ENCODE data around the gene ATXN1. TPM values are rescaled to one million over a fixed set of nuclear protein-coding genes. Genes with fewer than 3 reads are reported as not detected.

Gene ATXN1
- polyA plus RNA-seq, 1 donor from 2014 or later, result 28.2 TPM

DNA sequence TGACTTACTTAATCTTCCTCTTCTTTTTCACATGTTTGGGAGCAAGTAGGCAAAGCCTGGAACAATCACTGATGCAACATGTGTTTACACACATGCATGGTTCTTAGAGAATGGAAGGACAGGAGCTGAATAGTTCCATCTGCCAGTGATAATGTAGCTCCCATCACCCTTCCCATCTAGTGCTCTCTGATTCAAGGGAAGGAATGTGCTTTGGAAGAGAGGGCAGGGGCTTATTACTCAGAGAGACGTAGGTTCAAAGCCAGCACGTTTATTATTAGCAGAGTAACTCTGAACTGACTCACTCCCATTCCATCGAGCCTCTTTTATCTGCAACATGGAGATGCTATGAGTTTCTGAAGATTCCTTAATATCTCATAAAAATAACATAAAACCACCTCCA is 311.0 kb downstream of the ATXN1 start:
- no peaks in the 10 kb centered on the region for H3K36me3 ChIP-seq (ENCODE audit: insufficient read depth, low read length)
- TF ChIP-seq, protein P1, sequence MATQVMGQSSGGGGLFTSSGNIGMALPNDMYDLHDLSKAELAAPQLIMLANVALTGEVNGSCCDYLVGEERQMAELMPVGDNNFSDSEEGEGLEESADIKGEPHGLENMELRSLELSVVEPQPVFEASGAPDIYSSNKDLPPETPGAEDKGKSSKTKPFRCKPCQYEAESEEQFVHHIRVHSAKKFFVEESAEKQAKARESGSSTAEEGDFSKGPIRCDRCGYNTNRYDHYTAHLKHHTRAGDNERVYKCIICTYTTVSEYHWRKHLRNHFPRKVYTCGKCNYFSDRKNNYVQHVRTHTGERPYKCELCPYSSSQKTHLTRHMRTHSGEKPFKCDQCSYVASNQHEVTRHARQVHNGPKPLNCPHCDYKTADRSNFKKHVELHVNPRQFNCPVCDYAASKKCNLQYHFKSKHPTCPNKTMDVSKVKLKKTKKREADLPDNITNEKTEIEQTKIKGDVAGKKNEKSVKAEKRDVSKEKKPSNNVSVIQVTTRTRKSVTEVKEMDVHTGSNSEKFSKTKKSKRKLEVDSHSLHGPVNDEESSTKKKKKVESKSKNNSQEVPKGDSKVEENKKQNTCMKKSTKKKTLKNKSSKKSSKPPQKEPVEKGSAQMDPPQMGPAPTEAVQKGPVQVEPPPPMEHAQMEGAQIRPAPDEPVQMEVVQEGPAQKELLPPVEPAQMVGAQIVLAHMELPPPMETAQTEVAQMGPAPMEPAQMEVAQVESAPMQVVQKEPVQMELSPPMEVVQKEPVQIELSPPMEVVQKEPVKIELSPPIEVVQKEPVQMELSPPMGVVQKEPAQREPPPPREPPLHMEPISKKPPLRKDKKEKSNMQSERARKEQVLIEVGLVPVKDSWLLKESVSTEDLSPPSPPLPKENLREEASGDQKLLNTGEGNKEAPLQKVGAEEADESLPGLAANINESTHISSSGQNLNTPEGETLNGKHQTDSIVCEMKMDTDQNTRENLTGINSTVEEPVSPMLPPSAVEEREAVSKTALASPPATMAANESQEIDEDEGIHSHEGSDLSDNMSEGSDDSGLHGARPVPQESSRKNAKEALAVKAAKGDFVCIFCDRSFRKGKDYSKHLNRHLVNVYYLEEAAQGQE (IDR thresholded peaks at IDR 0.05; ENCODE audit: borderline replicate concordance), result no peak
- no peak for TF ChIP-seq RAD21 (conservative IDR thresholded peaks at IDR 0.05)
- TF ChIP-seq EZH2 (IDR thresholded peaks at IDR 0.05; ENCODE audit: borderline replicate concordance, insufficient read depth, low read length, poor library complexity, severe bottlenecking), result no peak
- no peak for TF ChIP-seq POLR2AphosphoS5 (IDR thresholded peaks at IDR 0.05)
- TF ChIP-seq TAF1 (IDR thresholded peaks at IDR 0.05; ENCODE audit: low read depth), result no peak
- TF ChIP-seq MXI1 (conservative IDR thresholded peaks at IDR 0.05; ENCODE audit: poor library complexity, severe bottlenecking), result no peak
- TF ChIP-seq SMC3 (conservative IDR thresholded peaks at IDR 0.05; ENCODE audit: poor library complexity), result no peak
- TF ChIP-seq, protein P2, sequence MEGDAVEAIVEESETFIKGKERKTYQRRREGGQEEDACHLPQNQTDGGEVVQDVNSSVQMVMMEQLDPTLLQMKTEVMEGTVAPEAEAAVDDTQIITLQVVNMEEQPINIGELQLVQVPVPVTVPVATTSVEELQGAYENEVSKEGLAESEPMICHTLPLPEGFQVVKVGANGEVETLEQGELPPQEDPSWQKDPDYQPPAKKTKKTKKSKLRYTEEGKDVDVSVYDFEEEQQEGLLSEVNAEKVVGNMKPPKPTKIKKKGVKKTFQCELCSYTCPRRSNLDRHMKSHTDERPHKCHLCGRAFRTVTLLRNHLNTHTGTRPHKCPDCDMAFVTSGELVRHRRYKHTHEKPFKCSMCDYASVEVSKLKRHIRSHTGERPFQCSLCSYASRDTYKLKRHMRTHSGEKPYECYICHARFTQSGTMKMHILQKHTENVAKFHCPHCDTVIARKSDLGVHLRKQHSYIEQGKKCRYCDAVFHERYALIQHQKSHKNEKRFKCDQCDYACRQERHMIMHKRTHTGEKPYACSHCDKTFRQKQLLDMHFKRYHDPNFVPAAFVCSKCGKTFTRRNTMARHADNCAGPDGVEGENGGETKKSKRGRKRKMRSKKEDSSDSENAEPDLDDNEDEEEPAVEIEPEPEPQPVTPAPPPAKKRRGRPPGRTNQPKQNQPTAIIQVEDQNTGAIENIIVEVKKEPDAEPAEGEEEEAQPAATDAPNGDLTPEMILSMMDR (IDR thresholded peaks at IDR 0.05; ENCODE audit: poor library complexity, severe bottlenecking), result no peak
- no peak for TF ChIP-seq EP300 (conservative IDR thresholded peaks at IDR 0.05; ENCODE audit: poor library complexity, severe bottlenecking)
- peaks cover 6% of the 10 kb centered on the region for H3F3A ChIP-seq (ENCODE audit: insufficient read depth, low read length, poor library complexity, severe bottlenecking)
- no peaks in the 10 kb centered on the region for H3K27me3 ChIP-seq (ENCODE audit: insufficient read depth, low read depth, low read length)
- no peak overlapping the region for H3K4me3 ChIP-seq (ENCODE audit: low read length)
- H3K9ac ChIP-seq (ENCODE audit: low read length), result no peak overlapping the region
- H3K27ac ChIP-seq (ENCODE audit: low read length), result no peak overlapping the region
- no peaks in the 10 kb centered on the region for H3K79me2 ChIP-seq (replicated peaks; ENCODE audit: insufficient read depth, low read length)
- H4K20me1 ChIP-seq (ENCODE audit: insufficient read depth), result no peaks in the 10 kb centered on the region
- H3K9me2 ChIP-seq (ENCODE audit: insufficient read depth, low read length), result no peaks in the 10 kb centered on the region
- no peak overlapping the region for H3K4me2 ChIP-seq (ENCODE audit: low read length)
- no peaks in the 10 kb centered on the region for H3K9me3 ChIP-seq (ENCODE audit: low read length)
- H2AFZ ChIP-seq (ENCODE audit: low read depth, low read length), result no peak overlapping the region

DNA sequence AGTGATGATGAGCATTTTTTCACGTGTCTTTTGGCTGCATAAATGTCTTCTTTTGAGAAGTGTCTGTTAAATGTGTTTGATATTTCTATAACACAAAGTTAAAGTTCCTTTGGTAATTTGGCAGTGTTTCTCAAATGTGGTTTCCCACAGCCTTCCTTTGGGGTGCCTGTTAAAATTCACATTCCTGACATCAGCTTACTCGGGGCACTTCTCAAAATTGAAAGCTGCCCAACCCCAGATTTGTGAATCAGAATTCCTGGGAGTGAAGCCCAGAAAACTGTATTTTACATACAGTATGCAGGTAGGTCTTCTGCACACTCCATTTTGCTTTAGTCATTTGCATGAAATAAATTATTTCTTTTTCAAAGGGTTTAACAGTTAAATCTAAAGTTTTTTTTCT is 315.0 kb downstream of the ATXN1 start:
- no peak overlapping the region for H3K4me2 ChIP-seq (ENCODE audit: low read length)
- TF ChIP-seq MXI1 (conservative IDR thresholded peaks at IDR 0.05; ENCODE audit: poor library complexity, severe bottlenecking) (no peak), EP300 (conservative IDR thresholded peaks at IDR 0.05; ENCODE audit: poor library complexity, severe bottlenecking) (no peak), POLR2AphosphoS5 (IDR thresholded peaks at IDR 0.05) (no peak), TAF1 (IDR thresholded peaks at IDR 0.05; ENCODE audit: low read depth) (no peak), RAD21 (conservative IDR thresholded peaks at IDR 0.05) (no peak), EZH2 (IDR thresholded peaks at IDR 0.05; ENCODE audit: borderline replicate concordance, insufficient read depth, low read length, poor library complexity, severe bottlenecking) (no peak)

More for the DNA sequence above, 315.0 kb downstream of the ATXN1 start:
- no peak overlapping the region for H3K27ac ChIP-seq (ENCODE audit: low read length)
- H2AFZ ChIP-seq (ENCODE audit: low read depth, low read length), result no peak overlapping the region
- no peaks in the 10 kb centered on the region for H3K9me2 ChIP-seq (ENCODE audit: insufficient read depth, low read length)
- no peaks in the 10 kb centered on the region for H3K79me2 ChIP-seq (replicated peaks; ENCODE audit: insufficient read depth, low read length)
- no peaks in the 10 kb centered on the region for H3K36me3 ChIP-seq (ENCODE audit: insufficient read depth, low read length)
- no peak overlapping the region for H3K9ac ChIP-seq (ENCODE audit: low read length)
- peaks cover 6% of the 10 kb centered on the region for H3F3A ChIP-seq (ENCODE audit: insufficient read depth, low read length, poor library complexity, severe bottlenecking)
- no peak overlapping the region for H3K4me3 ChIP-seq (ENCODE audit: low read length)
- no peaks in the 10 kb centered on the region for H4K20me1 ChIP-seq (ENCODE audit: insufficient read depth)
- H3K9me3 ChIP-seq (ENCODE audit: low read length), result no peaks in the 10 kb centered on the region
- no peaks in the 10 kb centered on the region for H3K27me3 ChIP-seq (ENCODE audit: insufficient read depth, low read depth, low read length)

Data from neural cell (in vitro differentiated cells).